ENCODE data around the gene ACER2. TPM values are rescaled to one million over a fixed set of nuclear protein-coding genes. Genes with fewer than 3 reads are reported as not detected.
A peak's percentile ranks its signal among the peaks of the same experiment; 100 is the strongest.

The ACER2 gene
- total RNA-seq, 4 donors from 2014 or later, result 1.7 to 4.8 (median 2.4) TPM

GRCh38 chr9:19493174-19493811 is 84.5 kb downstream of the ACER2 start:
- no peaks in the 10 kb centered on the region for H3K36me3 ChIP-seq
- ATAC-seq, result peak; percentile 66 to 86
- DNase-seq, result no peak
- H3K27me3 ChIP-seq, result no peaks in the 10 kb centered on the region
- no peaks in the 10 kb centered on the region for H3K9me3 ChIP-seq
- intact Hi-C loops (cut with DNase I; ENCODE audit: low total_unique reads) (no loop called here), in situ Hi-C loops (cut with MboI; ENCODE audit: low sequenced_read_pairs in 4 of 4) (loop anchor here in 1 of 4 donors (25.0 kb wide), 1 partner anchor 1619 kb away; no protein-coding TSS in a partner anchor)
- peak overlapping the region; percentile 22 to 47 (median 43) for H3K4me3 ChIP-seq
- TF ChIP-seq CTCF (IDR thresholded peaks at IDR 0.05 in 4 of 5, conservative IDR thresholded peaks at IDR 0.05 in 1 of 5), result peak in 3 of 5 experiments; percentile 49 to 62 (median 56)
- TF ChIP-seq POLR2A (IDR thresholded peaks at IDR 0.05), result no peak
- H3K27ac ChIP-seq, result peak overlapping the region; percentile 17 to 43 (median 32)
- H3K4me1 ChIP-seq, result peaks cover 0 to 4% of the 10 kb centered on the region in 2 donors

- H3K4me3 ChIP-seq, result peak overlapping the region in 2 of 4 donors; percentile 46 to 47
- intact Hi-C loops (cut with DNase I; ENCODE audit: low total_unique reads) (no loop called here), in situ Hi-C loops (cut with MboI; ENCODE audit: low sequenced_read_pairs in 4 of 4) (loop anchor here in 1 of 4 donors (25.0 kb wide), 1 partner anchor 1618 kb away; no protein-coding TSS in a partner anchor)
- H3K9me3 ChIP-seq, result no peaks in the 10 kb centered on the region
- H3K27ac ChIP-seq, result peak overlapping the region in 2 of 4 donors; percentile 17 to 43
- H3K27me3 ChIP-seq, result no peaks in the 10 kb centered on the region
- no peak for TF ChIP-seq CTCF (IDR thresholded peaks at IDR 0.05 in 4 of 5, conservative IDR thresholded peaks at IDR 0.05 in 1 of 5)
- no peak for TF ChIP-seq POLR2A (IDR thresholded peaks at IDR 0.05)
- H3K4me1 ChIP-seq, result peaks cover 0 to 4% of the 10 kb centered on the region in 2 donors
- ATAC-seq (no peak), DNase-seq (no peak)
- no peaks in the 10 kb centered on the region for H3K36me3 ChIP-seq
These were observed 85.1 kb downstream of the ACER2 start for GRCh38 chr9:19493876-19494275.

- TF ChIP-seq CTCF (IDR thresholded peaks at IDR 0.05 in 4 of 5, conservative IDR thresholded peaks at IDR 0.05 in 1 of 5) (no peak), POLR2A (IDR thresholded peaks at IDR 0.05) (no peak)
- Histone ChIP-seq H3K27ac (no peak overlapping the region), H3K27me3 (no peaks in the 10 kb centered on the region), H3K4me1 (peaks cover 0 to 4% of the 10 kb centered on the region in 2 donors), H3K9me3 (no peaks in the 10 kb centered on the region), H3K4me3 (no peak overlapping the region), H3K36me3 (no peaks in the 10 kb centered on the region)
- in situ Hi-C loops (cut with MboI; ENCODE audit: low sequenced_read_pairs in 4 of 4), result loop anchor here in 1 of 4 donors (25.0 kb wide), 1 partner anchor 1617 kb away; no protein-coding TSS in a partner anchor
- ATAC-seq (no peak), DNase-seq (no peak)
- intact Hi-C loops (cut with DNase I; ENCODE audit: low total_unique reads), result no loop called here
These were observed 86.6 kb downstream of the ACER2 start for GRCh38 chr9:19495186-19496028.

- H3K9me3 ChIP-seq, result no peaks in the 10 kb centered on the region
- H3K4me1 ChIP-seq, result peaks cover 0 to 4% of the 10 kb centered on the region in 2 donors
- ATAC-seq (no peak), DNase-seq (no peak)
- H3K36me3 ChIP-seq, result no peaks in the 10 kb centered on the region
- intact Hi-C loops (cut with DNase I; ENCODE audit: low total_unique reads) (no loop called here), in situ Hi-C loops (cut with MboI; ENCODE audit: low sequenced_read_pairs in 4 of 4) (loop anchor here in 1 of 4 donors (25.0 kb wide), 1 partner anchor 1616 kb away; no protein-coding TSS in a partner anchor)
- TF ChIP-seq POLR2A (IDR thresholded peaks at IDR 0.05), result no peak
- no peak for TF ChIP-seq CTCF (IDR thresholded peaks at IDR 0.05 in 4 of 5, conservative IDR thresholded peaks at IDR 0.05 in 1 of 5)
- H3K4me3 ChIP-seq, result no peak overlapping the region
- H3K27me3 ChIP-seq, result no peaks in the 10 kb centered on the region
- H3K27ac ChIP-seq, result no peak overlapping the region
These were observed 87.7 kb downstream of the ACER2 start for GRCh38 chr9:19496321-19497050.

All from gastrocnemius medialis (tissue), 4 donors.